ENCODE data around the gene PRKACA. TPM values are rescaled to one million over a fixed set of nuclear protein-coding genes. Genes with fewer than 3 reads are reported as not detected.
"Not testable (repeated sequence)": the region's sequence is repeated elsewhere in the genome, so short reads cannot be mapped to it uniquely, and the experiment has no call there.

PRKACA gene
- total RNA-seq, 1 experiment from 2014 or later, result 77.5 TPM

DNA sequence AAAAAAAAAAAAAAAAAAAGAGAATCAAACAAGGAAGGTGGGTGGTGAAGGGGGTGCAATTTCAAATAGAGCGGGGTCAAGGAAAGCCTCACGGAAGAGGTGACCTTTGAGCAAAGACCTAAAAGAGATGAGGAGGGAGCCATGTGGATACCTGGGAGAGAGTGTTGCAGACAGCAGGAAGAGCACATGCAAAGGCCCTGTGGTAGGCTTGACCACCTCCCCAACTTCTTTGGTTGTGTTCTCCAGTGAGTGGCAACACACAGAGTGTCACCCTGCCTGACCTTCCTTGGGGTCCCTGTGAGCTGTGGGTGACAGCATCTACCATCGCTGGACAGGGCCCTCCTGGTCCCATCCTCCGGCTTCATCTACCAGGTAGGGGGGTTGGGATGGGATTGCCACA, 67.0 kb downstream of the PRKACA start:
- no peak for DNase-seq
- no peaks in the 10 kb centered on the region for H3K4me1 ChIP-seq
- no peaks in the 10 kb centered on the region for H3K36me3 ChIP-seq
- H3K9me3 ChIP-seq (replicated peaks), result no peaks in the 10 kb centered on the region
- H3K27ac ChIP-seq, result no peak overlapping the region
- no peak overlapping the region for H3K4me3 ChIP-seq
- no peaks in the 10 kb centered on the region for H3K27me3 ChIP-seq

GRCh38 chr19:14048443-14049153, 69.0 kb downstream of the PRKACA start:
- H3K27me3 ChIP-seq, result no peaks in the 10 kb centered on the region
- H3K4me1 ChIP-seq, result no peaks in the 10 kb centered on the region
- H3K9me3 ChIP-seq (replicated peaks), result no peaks in the 10 kb centered on the region
- no peak overlapping the region for H3K4me3 ChIP-seq
- H3K36me3 ChIP-seq, result no peaks in the 10 kb centered on the region
- H3K27ac ChIP-seq, result no peak overlapping the region
- peak; percentile 81 to 91 for DNase-seq

DNA sequence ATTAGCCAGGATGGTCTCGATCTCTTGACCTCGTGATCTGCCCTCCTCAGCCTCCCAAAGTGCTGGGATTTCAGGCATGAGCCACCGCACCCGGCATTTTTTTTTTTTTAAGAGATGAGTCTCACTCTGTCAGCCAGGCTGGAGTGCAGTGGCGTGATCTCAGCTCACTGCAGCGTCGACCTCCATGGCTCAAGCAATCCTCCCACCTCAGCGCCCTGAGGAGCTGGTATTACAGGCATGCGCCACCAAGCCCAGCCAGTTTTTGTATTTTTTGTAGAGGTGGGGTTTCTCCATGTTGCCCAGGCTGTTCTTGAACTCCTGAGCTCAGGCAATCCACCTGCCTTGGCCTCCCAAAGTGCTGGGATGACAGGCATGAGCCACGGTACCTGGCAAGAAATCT, 69.7 kb downstream of the PRKACA start:
- not testable (repeated sequence) for DNase-seq

GRCh38 chr19:14042659-14043608, 74.6 kb downstream of the PRKACA start:
- H3K4me1 ChIP-seq; H3K4me3 ChIP-seq; H3K36me3 ChIP-seq; H3K9me3 ChIP-seq (replicated peaks); H3K27me3 ChIP-seq: not testable (repeated sequence)
- H3K27ac ChIP-seq, result peak overlapping the region; percentile 20
- DNase-seq, result peak; percentile 67 to 85

More for the DNA sequence above, 69.7 kb downstream of the PRKACA start:
- not testable (repeated sequence) for H3K27me3 ChIP-seq; H3K4me3 ChIP-seq; H3K36me3 ChIP-seq; H3K4me1 ChIP-seq; H3K27ac ChIP-seq; H3K9me3 ChIP-seq (replicated peaks)

Other genes with a start within 250 kb of the PRKACA start
- 1.3 and 2.3 TPM in 2 replicates for gene NANOS3, start 240.6 kb downstream of the PRKACA start, total RNA-seq (2014; rRNA removed; shearing (Covaris generic))
- 10.0 and 11.7 TPM in 2 replicates for gene BRME1, start 211.6 kb downstream of the PRKACA start, total RNA-seq (2014; rRNA removed; shearing (Covaris generic))
- gene CC2D1A, start 211.6 kb downstream of the PRKACA start, total RNA-seq (2014; rRNA removed; shearing (Covaris generic)), result 10.8 and 15.3 TPM in 2 replicates
- 0.08 TPM in 1 of 2 replicates, not detected in the other for gene PODNL1, start 179.3 kb downstream of the PRKACA start, total RNA-seq (2014; rRNA removed; shearing (Covaris generic))
- 37.4 and 39.1 TPM in 2 replicates for gene DCAF15, start 165.3 kb downstream of the PRKACA start, total RNA-seq (2014; rRNA removed; shearing (Covaris generic))
- gene RFX1, start 111.4 kb downstream of the PRKACA start, total RNA-seq (2014; rRNA removed; shearing (Covaris generic)), result 3.9 and 4.4 TPM in 2 replicates
- gene RLN3, start 89.6 kb downstream of the PRKACA start, total RNA-seq (2014; rRNA removed; shearing (Covaris generic)), result not detected in 2 replicates
- 1.5 TPM in 2 replicates for gene IL27RA, start 86.0 kb downstream of the PRKACA start, total RNA-seq (2014; rRNA removed; shearing (Covaris generic))
- 0.99 and 1.4 TPM in 2 replicates for gene PALM3, start 55.7 kb downstream of the PRKACA start, total RNA-seq (2014; rRNA removed; shearing (Covaris generic))
- gene MISP3, start 45.0 kb downstream of the PRKACA start, total RNA-seq (2014; rRNA removed; shearing (Covaris generic)), result 0.81 and 1.3 TPM in 2 replicates
- not detected in 2 replicates for gene C19orf67, start 32.0 kb downstream of the PRKACA start, total RNA-seq (2014; rRNA removed; shearing (Covaris generic))
- 88.1 and 102 TPM in 2 replicates for gene SAMD1, start 27.0 kb downstream of the PRKACA start, total RNA-seq (2014; rRNA removed; shearing (Covaris generic))
- 93.8 and 102 TPM in 2 replicates for gene ASF1B, start 18.8 kb upstream of the PRKACA start, total RNA-seq (2014; rRNA removed; shearing (Covaris generic))
- 9.3 and 9.4 TPM in 2 replicates for gene ADGRL1, start 88.4 kb upstream of the PRKACA start, total RNA-seq (2014; rRNA removed; shearing (Covaris generic))

Data from SJCRH30 (cell line).